Measurements from ENCODE around the gene RXFP1. TPM values are rescaled to one million over a fixed set of nuclear protein-coding genes. Genes with fewer than 3 reads are reported as not detected.
A peak's percentile ranks its signal among the peaks of the same experiment; 100 is the strongest.

RXFP1 gene
- total RNA-seq, 2 donors from 2014 or later: not detected

DNA sequence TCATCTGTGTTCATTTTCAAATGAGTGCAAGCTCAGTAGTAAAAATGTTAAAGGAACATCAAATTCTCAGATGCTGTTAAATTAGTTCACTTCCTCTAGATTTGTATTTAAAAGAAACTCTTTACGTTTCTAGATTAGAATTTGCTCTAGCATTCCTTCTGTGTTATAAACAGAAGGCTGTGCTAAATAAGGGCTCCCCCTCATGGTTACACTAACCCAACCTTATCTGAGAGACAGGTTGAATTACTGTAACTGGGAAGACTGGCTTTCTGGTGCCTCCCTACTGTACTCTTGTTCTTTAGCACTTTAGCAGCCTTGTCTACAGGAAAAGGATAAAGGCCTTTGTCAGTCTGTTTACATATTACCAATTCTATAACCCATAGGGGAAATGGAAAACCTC, 56.8 kb downstream of the RXFP1 start:
- no peak for DNase-seq
- intact Hi-C loops (cut with DNase I): no loop called here
- Histone ChIP-seq H3K27me3 (no peaks in the 10 kb centered on the region), H3K9me3 (no peaks in the 10 kb centered on the region), H3K36me3 (replicated peaks in 1 of 2; ENCODE audit: insufficient read depth in 1 of 2, low read depth in 2 of 2) (no peaks in the 10 kb centered on the region), H3K27ac (no peak overlapping the region), H3K4me3 (no peak overlapping the region), H3K4me1 (no peaks in the 10 kb centered on the region)
- 16 to 40% methylated on average over 1 of the region's 1 CpG for WGBS, 2 donors
- ATAC-seq: no peak
- TF ChIP-seq POLR2A (IDR thresholded peaks at IDR 0.05): no peak
- TF ChIP-seq, protein P1, sequence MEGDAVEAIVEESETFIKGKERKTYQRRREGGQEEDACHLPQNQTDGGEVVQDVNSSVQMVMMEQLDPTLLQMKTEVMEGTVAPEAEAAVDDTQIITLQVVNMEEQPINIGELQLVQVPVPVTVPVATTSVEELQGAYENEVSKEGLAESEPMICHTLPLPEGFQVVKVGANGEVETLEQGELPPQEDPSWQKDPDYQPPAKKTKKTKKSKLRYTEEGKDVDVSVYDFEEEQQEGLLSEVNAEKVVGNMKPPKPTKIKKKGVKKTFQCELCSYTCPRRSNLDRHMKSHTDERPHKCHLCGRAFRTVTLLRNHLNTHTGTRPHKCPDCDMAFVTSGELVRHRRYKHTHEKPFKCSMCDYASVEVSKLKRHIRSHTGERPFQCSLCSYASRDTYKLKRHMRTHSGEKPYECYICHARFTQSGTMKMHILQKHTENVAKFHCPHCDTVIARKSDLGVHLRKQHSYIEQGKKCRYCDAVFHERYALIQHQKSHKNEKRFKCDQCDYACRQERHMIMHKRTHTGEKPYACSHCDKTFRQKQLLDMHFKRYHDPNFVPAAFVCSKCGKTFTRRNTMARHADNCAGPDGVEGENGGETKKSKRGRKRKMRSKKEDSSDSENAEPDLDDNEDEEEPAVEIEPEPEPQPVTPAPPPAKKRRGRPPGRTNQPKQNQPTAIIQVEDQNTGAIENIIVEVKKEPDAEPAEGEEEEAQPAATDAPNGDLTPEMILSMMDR (IDR thresholded peaks at IDR 0.05): peak in 3 of 7 experiments; percentile 14 to 34 (median 26)

DNA sequence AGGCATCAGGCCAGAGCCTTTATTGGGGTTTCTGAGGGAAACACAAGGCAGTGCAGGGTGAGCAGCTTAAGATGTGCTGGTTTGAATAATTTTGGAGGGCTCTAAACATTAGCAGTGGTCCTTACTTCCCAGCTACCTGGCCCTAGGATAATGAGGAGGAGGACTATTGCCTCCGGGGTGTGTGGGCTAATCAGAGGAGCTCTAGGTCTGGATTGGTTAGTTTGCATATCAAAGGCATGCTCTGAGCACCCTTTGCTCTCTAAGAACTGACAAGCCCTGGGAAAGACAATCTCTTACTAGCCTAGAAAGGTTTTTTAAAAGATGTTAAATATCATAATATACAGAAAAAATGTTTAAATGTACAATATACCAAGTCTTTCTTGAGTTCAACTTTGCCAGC, 58.4 kb downstream of the RXFP1 start:
- no peak for DNase-seq
- H3K36me3 ChIP-seq (replicated peaks in 1 of 2; ENCODE audit: insufficient read depth in 1 of 2, low read depth in 2 of 2): no peaks in the 10 kb centered on the region
- no peak overlapping the region for H3K27ac ChIP-seq
- WGBS, 2 donors: 11 to 21% methylated on average over 1 of the region's 1 CpG
- no peaks in the 10 kb centered on the region for H3K27me3 ChIP-seq
- no peak for ATAC-seq
- no peaks in the 10 kb centered on the region for H3K9me3 ChIP-seq
- H3K4me1 ChIP-seq: no peaks in the 10 kb centered on the region
- intact Hi-C loops (cut with DNase I): no loop called here
- H3K4me3 ChIP-seq: no peak overlapping the region
- TF ChIP-seq POLR2A (IDR thresholded peaks at IDR 0.05): no peak
- TF ChIP-seq, protein P1 (IDR thresholded peaks at IDR 0.05): no peak

DNA sequence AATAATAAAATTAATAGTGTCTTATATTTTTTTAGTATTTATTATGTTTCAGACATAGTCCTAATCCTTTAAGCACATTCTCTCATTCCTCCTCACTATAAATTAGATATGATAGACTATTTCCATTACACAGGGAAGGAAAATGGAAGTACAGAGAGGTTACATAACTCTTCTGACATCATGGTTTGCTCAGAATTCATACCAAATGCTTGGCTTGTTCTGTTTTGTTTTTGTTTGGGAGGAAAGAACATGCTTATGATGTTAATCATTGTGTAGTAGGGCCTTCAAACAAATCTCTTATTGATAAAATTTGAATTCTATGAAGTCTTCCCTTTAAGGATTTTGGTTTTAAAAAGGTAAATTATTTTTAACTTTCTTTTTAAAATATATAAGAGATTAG, 59.5 kb downstream of the RXFP1 start:
- Histone ChIP-seq H3K4me3 (no peak overlapping the region), H3K27me3 (no peaks in the 10 kb centered on the region), H3K9me3 (no peaks in the 10 kb centered on the region), H3K4me1 (no peaks in the 10 kb centered on the region), H3K36me3 (replicated peaks in 1 of 2; ENCODE audit: insufficient read depth in 1 of 2, low read depth in 2 of 2) (no peaks in the 10 kb centered on the region), H3K27ac (no peak overlapping the region)
- intact Hi-C loops (cut with DNase I): no loop called here
- TF ChIP-seq POLR2A (IDR thresholded peaks at IDR 0.05): no peak
- TF ChIP-seq, protein P1 (IDR thresholded peaks at IDR 0.05): no peak
- ATAC-seq: no peak
- DNase-seq: no peak

DNA sequence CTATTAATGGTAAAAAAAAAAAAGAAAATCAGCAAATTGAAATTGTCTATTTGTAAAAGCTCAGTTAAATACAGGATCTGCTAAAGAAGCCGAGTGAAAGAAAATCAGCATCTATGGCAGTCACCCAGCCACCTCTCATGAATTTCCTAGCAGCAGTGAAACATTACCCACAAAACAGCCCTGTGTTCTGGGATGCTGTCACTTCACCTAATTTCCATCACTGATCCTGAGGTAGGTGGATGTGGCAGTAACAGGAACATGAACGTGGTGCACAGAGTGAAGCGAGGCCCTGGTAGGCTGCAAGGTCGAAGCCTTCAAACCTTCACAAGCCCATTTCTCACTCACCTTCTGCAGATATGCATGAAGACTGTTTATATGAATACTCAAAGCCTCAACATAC, 65.2 kb downstream of the RXFP1 start:
- H3K27me3 ChIP-seq: no peaks in the 10 kb centered on the region
- no peaks in the 10 kb centered on the region for H3K9me3 ChIP-seq
- no peak overlapping the region for H3K27ac ChIP-seq
- no peak for ATAC-seq
- H3K4me3 ChIP-seq: no peak overlapping the region
- no peak for DNase-seq
- no peak for TF ChIP-seq POLR2A (IDR thresholded peaks at IDR 0.05)
- TF ChIP-seq, protein P1 (IDR thresholded peaks at IDR 0.05): no peak
- H3K36me3 ChIP-seq (replicated peaks in 1 of 2; ENCODE audit: insufficient read depth in 1 of 2, low read depth in 2 of 2): no peaks in the 10 kb centered on the region
- WGBS, 2 donors: 74 to 84% methylated on average over 4 of the region's 4 CpGs
- intact Hi-C loops (cut with DNase I): no loop called here
- H3K4me1 ChIP-seq: no peaks in the 10 kb centered on the region

DNA sequence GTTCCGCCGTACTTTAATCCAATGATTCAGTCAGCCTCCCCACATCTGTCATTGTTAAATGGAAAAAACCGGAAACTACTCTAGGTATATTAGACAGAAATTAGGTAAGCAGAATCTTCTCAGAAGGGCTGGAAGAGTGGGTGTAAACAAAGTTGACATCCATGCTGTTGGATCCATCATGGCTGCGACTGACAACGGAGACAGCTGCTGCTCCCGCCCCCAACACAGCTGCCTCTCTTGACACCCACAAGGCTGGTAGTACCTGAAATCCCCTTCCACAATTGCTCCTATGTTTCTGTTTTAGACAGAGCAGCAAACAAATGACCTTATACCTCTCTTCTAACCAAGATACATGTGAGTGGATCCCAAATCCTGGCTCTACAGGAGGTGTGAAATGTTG, 66.6 kb downstream of the RXFP1 start:
- TF ChIP-seq, protein P1 (IDR thresholded peaks at IDR 0.05): no peak
- no peak for TF ChIP-seq POLR2A (IDR thresholded peaks at IDR 0.05)
- Histone ChIP-seq H3K4me3 (no peak overlapping the region), H3K4me1 (no peaks in the 10 kb centered on the region), H3K36me3 (replicated peaks in 1 of 2; ENCODE audit: insufficient read depth in 1 of 2, low read depth in 2 of 2) (no peaks in the 10 kb centered on the region), H3K9me3 (no peaks in the 10 kb centered on the region), H3K27ac (no peak overlapping the region), H3K27me3 (no peaks in the 10 kb centered on the region)
- intact Hi-C loops (cut with DNase I): no loop called here
- ATAC-seq (no peak), DNase-seq (no peak)
- WGBS, 2 donors: 92 to 96% methylated on average over 6 of the region's 6 CpGs

Measured in body of pancreas (tissue), 4 donors.